HG03575 (cell line): ENCODE results near the gene TECTB.
"Not testable (repeated sequence)": the region's sequence is repeated elsewhere in the genome, so short reads cannot be mapped to it uniquely, and the experiment has no call there.

Source experiments
- ATAC-seq: cut with Tn5 transposase; IDR thresholded peaks from one replicate; pipeline ENCODE4 v1.9.1; 2021; ENCODE audit not compliant: unreplicated experiment, insufficient number of reproducible peaks, low FRiP score; ENCODE audit errors: extremely low read depth

The TECTB gene

GRCh38 chr10:112283100-112283499 is at the start of gene TECTB:
TSS of gene TECTB (plus strand) at chr10:112283400. CDS start at chr10:112283735, 335 bp downstream.
- ATAC-seq, result no peak

GRCh38 chr10:112235141-112235540 is 48.1 kb upstream of the TECTB start:
- no peak for ATAC-seq

GRCh38 chr10:112235920-112236319 is 47.3 kb upstream of the TECTB start:
- ATAC-seq, result no peak

GRCh38 chr10:112236486-112236885 is 46.7 kb upstream of the TECTB start:
- ATAC-seq, result no peak

- no peak for ATAC-seq
These were observed 43.9 kb upstream of the TECTB start for GRCh38 chr10:112239347-112239746.

GRCh38 chr10:112240441-112240840 is 42.8 kb upstream of the TECTB start:
- ATAC-seq, result no peak

- no peak for ATAC-seq
These were observed 41.4 kb upstream of the TECTB start for GRCh38 chr10:112241651-112242341.

GRCh38 chr10:112242769-112243168 is 40.4 kb upstream of the TECTB start:
- ATAC-seq, result no peak

GRCh38 chr10:112243713-112244112 is 39.5 kb upstream of the TECTB start:
- ATAC-seq, result no peak

GRCh38 chr10:112244197-112244596 is 39.0 kb upstream of the TECTB start:
- ATAC-seq, result no peak

GRCh38 chr10:112247791-112248190 is 35.4 kb upstream of the TECTB start:
- ATAC-seq, result no peak

- ATAC-seq, result no peak
These were observed 34.5 kb upstream of the TECTB start for GRCh38 chr10:112248584-112249295.

- no peak for ATAC-seq
These were observed 33.5 kb upstream of the TECTB start for GRCh38 chr10:112249722-112250121.

GRCh38 chr10:112250555-112250954 is 32.6 kb upstream of the TECTB start:
- no peak for ATAC-seq

GRCh38 chr10:112251238-112251637 is 32.0 kb upstream of the TECTB start:
- ATAC-seq, result not testable (repeated sequence)

GRCh38 chr10:112258407-112258806 is 24.8 kb upstream of the TECTB start:
- ATAC-seq, result no peak

- no peak for ATAC-seq
These were observed 23.5 kb upstream of the TECTB start for GRCh38 chr10:112259688-112260087.

GRCh38 chr10:112260831-112261230 is 22.4 kb upstream of the TECTB start:
- no peak for ATAC-seq

GRCh38 chr10:112261281-112261822 is 21.8 kb upstream of the TECTB start:
- no peak for ATAC-seq

GRCh38 chr10:112262546-112262945 is 20.7 kb upstream of the TECTB start:
- ATAC-seq, result no peak
